ENCODE data around the gene BPGM.

The BPGM gene

DNA sequence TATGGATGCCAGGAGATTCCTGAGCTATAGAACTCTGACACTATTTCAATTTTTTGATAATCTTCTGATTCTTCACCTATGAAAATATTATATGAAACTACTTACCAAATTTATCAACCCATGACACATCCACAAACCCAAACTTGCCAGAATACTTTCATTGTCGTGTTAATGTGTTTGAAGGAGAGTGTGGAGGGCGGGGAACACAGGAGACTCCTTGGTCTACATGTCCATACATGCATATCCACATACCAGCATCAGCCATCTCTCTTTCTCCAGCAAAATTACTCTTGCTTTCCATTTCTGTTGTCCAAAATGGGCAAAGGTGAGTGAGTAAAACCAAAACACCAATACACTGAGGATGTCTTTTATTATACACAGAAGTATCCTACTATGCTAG, 23.5 kb upstream of the BPGM start:
- no peaks in the 10 kb centered on the region for H3K4me1 ChIP-seq (ENCODE audit: insufficient read depth, low read length, poor library complexity, severe bottlenecking)
- TF ChIP-seq, protein P1, sequence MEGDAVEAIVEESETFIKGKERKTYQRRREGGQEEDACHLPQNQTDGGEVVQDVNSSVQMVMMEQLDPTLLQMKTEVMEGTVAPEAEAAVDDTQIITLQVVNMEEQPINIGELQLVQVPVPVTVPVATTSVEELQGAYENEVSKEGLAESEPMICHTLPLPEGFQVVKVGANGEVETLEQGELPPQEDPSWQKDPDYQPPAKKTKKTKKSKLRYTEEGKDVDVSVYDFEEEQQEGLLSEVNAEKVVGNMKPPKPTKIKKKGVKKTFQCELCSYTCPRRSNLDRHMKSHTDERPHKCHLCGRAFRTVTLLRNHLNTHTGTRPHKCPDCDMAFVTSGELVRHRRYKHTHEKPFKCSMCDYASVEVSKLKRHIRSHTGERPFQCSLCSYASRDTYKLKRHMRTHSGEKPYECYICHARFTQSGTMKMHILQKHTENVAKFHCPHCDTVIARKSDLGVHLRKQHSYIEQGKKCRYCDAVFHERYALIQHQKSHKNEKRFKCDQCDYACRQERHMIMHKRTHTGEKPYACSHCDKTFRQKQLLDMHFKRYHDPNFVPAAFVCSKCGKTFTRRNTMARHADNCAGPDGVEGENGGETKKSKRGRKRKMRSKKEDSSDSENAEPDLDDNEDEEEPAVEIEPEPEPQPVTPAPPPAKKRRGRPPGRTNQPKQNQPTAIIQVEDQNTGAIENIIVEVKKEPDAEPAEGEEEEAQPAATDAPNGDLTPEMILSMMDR (conservative IDR thresholded peaks at IDR 0.05; ENCODE audit: low read length), result no peak

DNA sequence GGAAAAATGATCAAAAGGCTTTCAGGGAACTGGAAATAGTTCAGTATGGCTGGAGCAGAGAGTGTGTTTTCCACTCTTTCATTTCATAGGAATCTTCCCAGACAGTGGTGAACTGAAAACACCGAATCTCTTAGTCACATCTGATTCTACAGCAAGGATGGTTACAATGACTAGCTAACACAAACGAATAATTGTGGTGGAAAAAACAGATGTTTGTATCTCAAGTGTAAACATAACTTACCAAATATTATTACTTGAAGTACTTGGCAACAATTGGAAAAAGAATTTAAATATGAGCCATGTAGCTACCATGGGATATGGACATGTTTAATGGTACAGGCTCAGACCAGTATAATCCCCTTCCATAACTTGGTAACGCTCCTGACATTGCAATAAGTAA, 21.1 kb upstream of the BPGM start:
- no peaks in the 10 kb centered on the region for H3K9me3 ChIP-seq (ENCODE audit: insufficient read depth, low read depth, low read length)
- H3K36me3 ChIP-seq (ENCODE audit: insufficient read depth, low read length), result no peaks in the 10 kb centered on the region
- no peaks in the 10 kb centered on the region for H3K79me2 ChIP-seq (ENCODE audit: insufficient read depth, low read length)
- no peaks in the 10 kb centered on the region for H3K27me3 ChIP-seq (ENCODE audit: insufficient read depth, low read length, poor library complexity, severe bottlenecking)
- no peak overlapping the region for H2AFZ ChIP-seq (ENCODE audit: low read length)
- H3K9me2 ChIP-seq (replicated peaks; ENCODE audit: low read depth, low read length), result no peaks in the 10 kb centered on the region
- no peaks in the 10 kb centered on the region for H4K20me1 ChIP-seq (ENCODE audit: insufficient read depth, low read length, poor library complexity, severe bottlenecking)
- no peak overlapping the region for H3K4me3 ChIP-seq (ENCODE audit: low read length, poor library complexity, severe bottlenecking)
- H3K4me1 ChIP-seq (ENCODE audit: insufficient read depth, low read length, poor library complexity, severe bottlenecking), result no peaks in the 10 kb centered on the region
- H3K4me2 ChIP-seq (ENCODE audit: low read depth, low read length, poor library complexity, severe bottlenecking), result no peak overlapping the region
- no peak overlapping the region for H3K9ac ChIP-seq (ENCODE audit: low read depth, low read length, poor library complexity, severe bottlenecking)
- no peaks in the 10 kb centered on the region for H3F3A ChIP-seq (ENCODE audit: low read depth)
- TF ChIP-seq EZH2phosphoT487 (IDR thresholded peaks at IDR 0.05; ENCODE audit: borderline replicate concordance), result no peak
- TF ChIP-seq, protein P1 (conservative IDR thresholded peaks at IDR 0.05; ENCODE audit: low read length), result no peak

More for the DNA sequence above, 23.5 kb upstream of the BPGM start:
- Histone ChIP-seq H3K27me3 (ENCODE audit: insufficient read depth, low read length, poor library complexity, severe bottlenecking) (no peaks in the 10 kb centered on the region), H3K36me3 (ENCODE audit: insufficient read depth, low read length) (no peaks in the 10 kb centered on the region), H4K20me1 (ENCODE audit: insufficient read depth, low read length, poor library complexity, severe bottlenecking) (no peaks in the 10 kb centered on the region), H3K4me3 (ENCODE audit: low read length, poor library complexity, severe bottlenecking) (no peak overlapping the region), H3K4me2 (ENCODE audit: low read depth, low read length, poor library complexity, severe bottlenecking) (no peak overlapping the region), H3K9me2 (replicated peaks; ENCODE audit: low read depth, low read length) (no peaks in the 10 kb centered on the region), H2AFZ (ENCODE audit: low read length) (no peak overlapping the region), H3K9me3 (ENCODE audit: insufficient read depth, low read depth, low read length) (no peaks in the 10 kb centered on the region), H3K79me2 (ENCODE audit: insufficient read depth, low read length) (no peaks in the 10 kb centered on the region), H3F3A (ENCODE audit: low read depth) (no peaks in the 10 kb centered on the region), H3K9ac (ENCODE audit: low read depth, low read length, poor library complexity, severe bottlenecking) (no peak overlapping the region)

DNA sequence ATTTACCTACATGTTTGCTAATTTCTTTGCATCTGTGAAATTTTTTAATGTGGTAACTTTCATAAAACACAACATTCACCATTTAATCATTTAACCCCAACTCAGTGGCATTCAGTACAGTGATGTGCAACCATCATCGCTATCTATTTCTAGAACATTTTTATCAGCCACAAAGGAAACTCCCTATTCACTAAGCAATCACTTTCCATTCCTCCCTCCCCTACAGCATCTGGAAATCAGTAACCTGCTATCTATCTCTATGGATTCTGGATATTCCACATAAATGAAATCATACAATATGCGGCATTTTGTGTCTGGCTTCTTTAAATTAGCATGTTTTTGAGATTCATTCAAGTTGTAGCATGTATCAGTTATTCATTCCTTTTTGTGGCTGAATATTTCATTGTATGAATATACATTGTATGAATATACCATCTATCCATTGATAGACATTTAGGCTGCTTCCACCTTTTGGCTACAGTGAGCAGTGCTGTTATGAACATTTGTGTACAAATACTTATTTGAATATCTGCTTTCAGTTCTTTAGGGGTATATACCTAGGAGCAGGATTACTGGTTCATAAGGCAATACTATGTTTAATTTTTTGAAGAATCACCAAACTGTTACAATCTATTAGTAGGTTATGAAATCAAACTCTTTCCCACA, 19.4 kb upstream of the BPGM start:
- no peaks in the 10 kb centered on the region for H3K36me3 ChIP-seq (ENCODE audit: insufficient read depth, low read length)
- no peak overlapping the region for H3K4me3 ChIP-seq (ENCODE audit: low read length, poor library complexity, severe bottlenecking)
- no peak overlapping the region for H2AFZ ChIP-seq (ENCODE audit: low read length)
- no peak overlapping the region for H3K4me2 ChIP-seq (ENCODE audit: low read depth, low read length, poor library complexity, severe bottlenecking)
- no peaks in the 10 kb centered on the region for H3K4me1 ChIP-seq (ENCODE audit: insufficient read depth, low read length, poor library complexity, severe bottlenecking)
- no peak overlapping the region for H3K9ac ChIP-seq (ENCODE audit: low read depth, low read length, poor library complexity, severe bottlenecking)
- no peaks in the 10 kb centered on the region for H4K20me1 ChIP-seq (ENCODE audit: insufficient read depth, low read length, poor library complexity, severe bottlenecking)
- no peaks in the 10 kb centered on the region for H3K9me3 ChIP-seq (ENCODE audit: insufficient read depth, low read depth, low read length)
- no peaks in the 10 kb centered on the region for H3K79me2 ChIP-seq (ENCODE audit: insufficient read depth, low read length)
- no peaks in the 10 kb centered on the region for H3K9me2 ChIP-seq (replicated peaks; ENCODE audit: low read depth, low read length)
- no peak for TF ChIP-seq EZH2phosphoT487 (IDR thresholded peaks at IDR 0.05; ENCODE audit: borderline replicate concordance)
- TF ChIP-seq, protein P1 (conservative IDR thresholded peaks at IDR 0.05; ENCODE audit: low read length), result no peak
- no peaks in the 10 kb centered on the region for H3K27me3 ChIP-seq (ENCODE audit: insufficient read depth, low read length, poor library complexity, severe bottlenecking)
- H3F3A ChIP-seq (ENCODE audit: low read depth), result no peaks in the 10 kb centered on the region

All from Loucy (cell line).